Ishikawa (cell line): ENCODE measurements around the gene PLEKHA7.

Source experiments
- CEBPB ChIP-seq: IDR thresholded peaks from 2 replicates; pipeline ENCODE4 v1.6.1; 2012
- CREB1 ChIP-seq: IDR thresholded peaks from 2 replicates; pipeline ENCODE4 v1.6.1; 2012; ENCODE audit warnings: low read depth
- EGR1 ChIP-seq: IDR thresholded peaks from 2 replicates; pipeline ENCODE4 v1.6.1; 2012
- EP300 ChIP-seq: IDR thresholded peaks from 2 replicates; pipeline ENCODE4 v1.6.1; 2012; ENCODE audit warnings: borderline replicate concordance
- FOXM1 ChIP-seq: IDR thresholded peaks from 2 replicates; pipeline ENCODE4 v1.6.1; 2012; ENCODE audit warnings: low read depth, borderline replicate concordance
- MAX ChIP-seq: IDR thresholded peaks from 2 replicates; pipeline ENCODE4 v1.6.1; 2012
- NFIC ChIP-seq: IDR thresholded peaks from 2 replicates; pipeline ENCODE4 v1.6.1; 2012
- RAD21 ChIP-seq: IDR thresholded peaks from 2 replicates; pipeline ENCODE4 v1.6.1; 2012; ENCODE audit warnings: low read depth
- REST ChIP-seq: IDR thresholded peaks from 2 replicates; pipeline ENCODE4 v1.6.1; 2012; ENCODE audit warnings: low read depth, mild to moderate bottlenecking
- TAF1 ChIP-seq: IDR thresholded peaks from 2 replicates; pipeline ENCODE4 v1.6.1; 2012; ENCODE audit warnings: low read depth, mild to moderate bottlenecking
- TCF12 ChIP-seq: IDR thresholded peaks from 2 replicates; pipeline ENCODE4 v1.6.1; 2012; ENCODE audit warnings: low read depth
- USF1 ChIP-seq: IDR thresholded peaks from 2 replicates; pipeline ENCODE4 v1.6.1; 2012
- YY1 ChIP-seq: IDR thresholded peaks from 2 replicates; pipeline ENCODE4 v1.6.1; 2012; ENCODE audit warnings: low read depth
- ZBTB7A ChIP-seq: IDR thresholded peaks from 2 replicates; pipeline ENCODE4 v1.6.1; 2012; ENCODE audit warnings: low read depth

GRCh38 chr11:17024924-17025323 is 10.7 kb upstream of the PLEKHA7 start:
- TF ChIP-seq YY1 (no peak), REST (no peak), CREB1 (no peak), CEBPB (no peak), EGR1 (no peak), MAX (no peak), RAD21 (no peak), NFIC (no peak), EP300 (no peak), ZBTB7A (no peak), TAF1 (no peak), FOXM1 (no peak), USF1 (no peak), TCF12 (no peak)
